Measurements from ENCODE around the gene PFKL.

DNA sequence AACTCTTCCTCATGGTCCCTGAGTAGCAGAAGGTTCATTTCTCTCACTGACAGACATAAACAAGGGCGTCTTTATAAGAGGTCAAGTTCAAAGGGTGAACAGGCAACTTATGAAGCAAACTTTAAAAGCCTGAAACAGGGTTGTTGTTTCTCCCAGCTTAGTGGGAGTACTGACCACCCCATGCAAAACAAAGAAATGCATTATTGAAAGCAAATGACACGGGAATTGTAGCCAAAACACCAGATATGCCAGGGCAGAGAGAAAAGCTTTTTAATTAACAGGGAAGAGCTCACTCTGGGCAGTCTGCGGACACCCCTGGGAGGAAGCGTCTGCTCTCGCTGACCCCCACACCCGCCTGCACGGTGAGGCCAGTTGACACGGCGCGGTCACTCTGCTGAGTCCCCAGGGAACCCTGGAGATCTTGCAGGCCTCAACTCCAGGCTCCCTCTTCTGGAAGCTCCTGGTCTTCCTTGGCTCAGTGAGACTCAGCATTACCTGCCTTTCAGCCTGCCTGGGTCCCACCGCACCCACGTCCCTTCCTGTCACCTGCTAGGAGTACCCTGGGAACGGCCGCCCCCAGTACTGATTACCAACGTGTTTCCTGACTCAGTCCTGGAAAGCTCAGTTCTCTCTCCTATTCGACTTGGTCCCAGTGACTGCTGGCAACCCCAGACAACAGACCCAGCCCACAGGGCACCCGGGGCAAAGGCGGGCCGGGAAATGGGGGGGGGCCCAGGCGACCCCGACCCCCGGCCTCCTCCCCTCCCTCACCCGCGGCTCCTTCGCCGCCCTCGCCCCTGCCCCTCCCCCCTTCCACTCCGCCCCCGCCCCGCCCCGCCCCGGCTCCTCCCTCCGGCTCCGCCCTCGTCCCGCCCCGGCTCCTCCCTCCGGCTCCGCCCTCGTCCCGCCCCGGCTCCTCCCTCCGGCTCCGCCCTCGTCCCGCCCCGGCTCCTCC is 38.4 kb downstream of the PFKL start:
- TF ChIP-seq POLR2AphosphoS5 (IDR thresholded peaks at IDR 0.05; ENCODE audit: borderline replicate concordance, low read depth, low read length): no peak
- TF ChIP-seq EZH2 (IDR thresholded peaks at IDR 0.05): no peak
- TF ChIP-seq FOXP2 (optimal IDR thresholded peaks at IDR 0.05; ENCODE audit: control extremely low read depth, extremely low read length, insufficient read depth): no peak
